Left ventricle myocardium inferior (tissue), 1 donor: ENCODE results near the gene MBD3L1. TPM values are rescaled to one million over a fixed set of nuclear protein-coding genes. Genes with fewer than 3 reads are reported as not detected.

ENCODE experiments used
- DNase-seq: peaks from one replicate; pipeline ENCODE4 v3.0.0-alpha.2; 2020
- H3K27ac ChIP-seq: fragments of 200-600 bp; replicated peaks from 2 replicates; pipeline ENCODE4 v1.8.0; 2021
- H3K27me3 ChIP-seq: fragments of 200-600 bp; 2 replicates; pipeline ENCODE4 v1.8.0; 2021; ENCODE audit warnings: low read depth
- H3K36me3 ChIP-seq: fragments of 200-600 bp; 2 replicates; pipeline ENCODE4 v1.8.0; 2021
- H3K4me1 ChIP-seq: fragments of 200-600 bp; 2 replicates; pipeline ENCODE4 v1.8.0; 2021
- H3K4me3 ChIP-seq: fragments of 200-600 bp; 2 replicates; pipeline ENCODE4 v1.8.0; 2021; ENCODE audit warnings: mild to moderate bottlenecking, moderate library complexity
- H3K9me3 ChIP-seq: fragments of 200-600 bp; replicated peaks from 2 replicates; pipeline ENCODE4 v1.8.0; 2021
- intact Hi-C: fragments of 100-400 bp; cut with micrococcal nuclease; formaldehyde crosslinking; loops from one replicate; pipeline ENCODE4 v1.11.0; 2022
- total RNA-seq: library from RNA; stranded (reverse); fragmentation: NEBNext Ultra II Directional; extraction: Animal tissue kit (Norgen Biotek cat#: 25700); gene quantifications from one replicate; pipeline ENCODE4 v1.2.1, GENCODE V29; 2021
- TF ChIP-seq, protein P1 (sequence below): fragments of 200-600 bp; IDR thresholded peaks from 2 replicates; pipeline ENCODE4 v1.8.0; 2021; ENCODE audit warnings: antibody characterized with exemption, mild to moderate bottlenecking, borderline replicate concordance
- donor health status: DM: no; HTN: yes; CAD: no; lungs with severe emphysema.

Gene MBD3L1
- total RNA-seq, 1 donor from 2014 or later = not detected

- H3K4me1 ChIP-seq = peaks cover 20% of the 10 kb centered on the region
- intact Hi-C loops = no loop called here
Measured at GRCh38 chr19:8831373-8831772, 804 bp upstream of the MBD3L1 start.

DNA sequence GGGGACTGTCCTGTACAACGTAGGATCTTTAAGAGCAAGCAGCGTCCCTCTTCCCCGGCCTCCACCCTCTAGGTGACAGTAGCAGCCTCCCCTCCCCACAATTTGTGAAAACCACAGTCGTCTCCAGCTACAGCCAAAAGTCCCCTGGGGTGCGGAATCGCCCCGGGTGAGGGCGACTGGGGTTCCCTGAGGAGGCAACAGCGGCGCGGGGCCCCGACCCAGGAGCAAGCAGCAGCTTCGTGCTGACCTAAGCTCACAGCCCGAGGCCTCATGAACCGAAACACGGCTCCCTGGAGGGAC lies 395 bp upstream of the MBD3L1 start:
- intact Hi-C loops = no loop called here
- peak overlapping the region; percentile 94 for H3K4me3 ChIP-seq
- peaks cover 20% of the 10 kb centered on the region for H3K4me1 ChIP-seq
- TF ChIP-seq, protein P1, sequence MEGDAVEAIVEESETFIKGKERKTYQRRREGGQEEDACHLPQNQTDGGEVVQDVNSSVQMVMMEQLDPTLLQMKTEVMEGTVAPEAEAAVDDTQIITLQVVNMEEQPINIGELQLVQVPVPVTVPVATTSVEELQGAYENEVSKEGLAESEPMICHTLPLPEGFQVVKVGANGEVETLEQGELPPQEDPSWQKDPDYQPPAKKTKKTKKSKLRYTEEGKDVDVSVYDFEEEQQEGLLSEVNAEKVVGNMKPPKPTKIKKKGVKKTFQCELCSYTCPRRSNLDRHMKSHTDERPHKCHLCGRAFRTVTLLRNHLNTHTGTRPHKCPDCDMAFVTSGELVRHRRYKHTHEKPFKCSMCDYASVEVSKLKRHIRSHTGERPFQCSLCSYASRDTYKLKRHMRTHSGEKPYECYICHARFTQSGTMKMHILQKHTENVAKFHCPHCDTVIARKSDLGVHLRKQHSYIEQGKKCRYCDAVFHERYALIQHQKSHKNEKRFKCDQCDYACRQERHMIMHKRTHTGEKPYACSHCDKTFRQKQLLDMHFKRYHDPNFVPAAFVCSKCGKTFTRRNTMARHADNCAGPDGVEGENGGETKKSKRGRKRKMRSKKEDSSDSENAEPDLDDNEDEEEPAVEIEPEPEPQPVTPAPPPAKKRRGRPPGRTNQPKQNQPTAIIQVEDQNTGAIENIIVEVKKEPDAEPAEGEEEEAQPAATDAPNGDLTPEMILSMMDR = no peak
- H3K27ac ChIP-seq = peak overlapping the region; percentile 99
- H3K9me3 ChIP-seq = no peaks in the 10 kb centered on the region
- no peak for DNase-seq
- peaks cover 31% of the 10 kb centered on the region for H3K36me3 ChIP-seq
- H3K27me3 ChIP-seq = no peaks in the 10 kb centered on the region

More at GRCh38 chr19:8831373-8831772, 804 bp upstream of the MBD3L1 start:
- DNase-seq = no peak
- TF ChIP-seq, protein P1 = no peak
- Histone ChIP-seq H3K36me3 (peaks cover 35% of the 10 kb centered on the region), H3K4me3 (peak overlapping the region; percentile 94), H3K27ac (peak overlapping the region; percentile 99), H3K9me3 (no peaks in the 10 kb centered on the region), H3K27me3 (no peaks in the 10 kb centered on the region)

GRCh38 chr19:8835446-8835845 lies 3.3 kb downstream of the MBD3L1 start:
- H3K4me3 ChIP-seq = no peak overlapping the region
- intact Hi-C loops = no loop called here

GRCh38 chr19:8835877-8836276 lies 3.7 kb downstream of the MBD3L1 start:
- H3K36me3 ChIP-seq = no peaks in the 10 kb centered on the region
- H3K4me3 ChIP-seq = no peak overlapping the region
- DNase-seq = no peak
- TF ChIP-seq, protein P1 = no peak
- H3K27me3 ChIP-seq = peaks cover 6% of the 10 kb centered on the region
- H3K4me1 ChIP-seq = peaks cover 15% of the 10 kb centered on the region
- no peak overlapping the region for H3K27ac ChIP-seq
- intact Hi-C loops = no loop called here
- no peaks in the 10 kb centered on the region for H3K9me3 ChIP-seq

More at GRCh38 chr19:8835446-8835845, 3.3 kb downstream of the MBD3L1 start:
- peaks cover 19% of the 10 kb centered on the region for H3K4me1 ChIP-seq
- no peaks in the 10 kb centered on the region for H3K9me3 ChIP-seq
- no peak for DNase-seq
- TF ChIP-seq, protein P1 = no peak
- no peak overlapping the region for H3K27ac ChIP-seq
- no peaks in the 10 kb centered on the region for H3K36me3 ChIP-seq
- H3K27me3 ChIP-seq = peaks cover 2% of the 10 kb centered on the region

- H3K4me3 ChIP-seq = no peak overlapping the region
- TF ChIP-seq, protein P1 = no peak
- intact Hi-C loops = no loop called here
Measured at GRCh38 chr19:8840708-8841107, 8.5 kb downstream of the MBD3L1 start.

DNA sequence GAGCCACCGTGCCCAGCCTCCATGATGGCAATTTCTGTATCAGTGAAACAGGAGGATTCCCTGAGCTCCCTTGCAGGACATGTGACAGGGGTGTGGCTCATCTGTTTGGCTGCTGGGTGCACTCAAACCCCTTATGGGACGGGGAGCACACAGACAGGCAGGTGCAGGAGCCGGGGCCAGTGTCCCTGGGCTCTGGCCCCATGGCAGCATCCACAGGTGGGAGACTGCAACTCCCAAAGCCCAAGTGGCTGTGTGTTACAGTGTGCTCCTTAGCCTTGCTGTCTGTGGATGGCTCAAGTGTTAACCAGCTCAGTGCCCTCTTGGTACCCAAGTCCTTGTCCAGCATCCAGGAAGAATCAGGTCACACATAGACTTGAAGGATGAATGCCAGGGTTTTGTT lies 14.6 kb downstream of the MBD3L1 start:
- DNase-seq = no peak
- peaks cover 46% of the 10 kb centered on the region for H3K27me3 ChIP-seq
- H3K27ac ChIP-seq = no peak overlapping the region
- no peaks in the 10 kb centered on the region for H3K4me1 ChIP-seq
- peaks cover 41% of the 10 kb centered on the region for H3K9me3 ChIP-seq
- H3K4me3 ChIP-seq = no peak overlapping the region
- TF ChIP-seq, protein P1 = no peak
- H3K36me3 ChIP-seq = no peaks in the 10 kb centered on the region
- intact Hi-C loops = no loop called here

More at GRCh38 chr19:8840708-8841107, 8.5 kb downstream of the MBD3L1 start:
- Histone ChIP-seq H3K36me3 (no peaks in the 10 kb centered on the region), H3K27ac (no peak overlapping the region), H3K9me3 (no peaks in the 10 kb centered on the region), H3K27me3 (peaks cover 45% of the 10 kb centered on the region), H3K4me1 (no peaks in the 10 kb centered on the region)
- no peak for DNase-seq
